SK-N-SH (cell line): ENCODE data around the gene TYK2. TPM values are rescaled to one million over a fixed set of nuclear protein-coding genes. Genes with fewer than 3 reads are reported as not detected.

ENCODE experiments used
- CTCF ChIA-PET: fragments of 300-600, 350-600 bp; formaldehyde crosslinking; extraction: SDS; loops from one replicate; lab custom pipeline; 2021; lab: Yijun Ruan, JAX
- POLR2A ChIA-PET: fragments of 350-600 bp; sonication (Branson Sonifier 250); formaldehyde crosslinking; extraction: SDS; loops from one replicate; lab custom pipeline; 2020; ENCODE audit warnings: antibody characterized with exemption, inconsistent platforms; lab: Yijun Ruan, JAX
- DNase-seq: peaks from one replicate; pipeline ENCODE4 v3.0.0; 2012
- H2AFZ ChIP-seq: fragments of 200-600 bp; sonication (generic); 2 replicates; pipeline ENCODE4 v1.8.1; 2016; ENCODE audit warnings: antibody characterized with exemption, mild to moderate bottlenecking, low read depth
- H3F3A ChIP-seq: fragments of 200-600 bp; sonication (generic); replicated peaks from 2 replicates; pipeline ENCODE3; 2016; ENCODE audit warnings: antibody characterized with exemption, mild to moderate bottlenecking; ENCODE audit not compliant: insufficient read depth
- H3K27ac ChIP-seq, 2 experiments: fragments of 200-500 bp in 1 of 2; fragments of 200-600 bp in 1 of 2; sonication (Bioruptor generic) in 1 of 2; sonication (generic), shearing (Covaris generic) in 1 of 2; 2 replicates each; pipeline versions ENCODE4 v1.5.1 to v1.6.1; 2014 to 2016; ENCODE audit warnings: low read depth in 2 of 2, inconsistent platforms in 1 of 2, low read length in 1 of 2, mild to moderate bottlenecking in 1 of 2, mixed read lengths in 1 of 2
- H3K27me3 ChIP-seq: fragments of 200-600 bp; sonication (generic), shearing (Covaris generic); 2 replicates; pipeline ENCODE4 v1.6.1; 2016; ENCODE audit warnings: mixed run types; ENCODE audit not compliant: insufficient read depth
- H3K36me3 ChIP-seq, 2 experiments: fragments of 200-500 bp in 1 of 2; fragments of 200-600 bp in 1 of 2; sonication (Bioruptor generic) in 1 of 2; sonication (generic) in 1 of 2; replicated peaks in 1 of 2; 2 replicates each; pipeline versions ENCODE3 to v1.5.1; 2014 to 2016; ENCODE audit warnings: low read length in 1 of 2, mild to moderate bottlenecking in 1 of 2; ENCODE audit not compliant: insufficient read depth in 2 of 2, control insufficient read depth in 1 of 2
- H3K4me1 ChIP-seq, 2 experiments: fragments of 200-500 bp in 1 of 2; fragments of 200-600 bp in 1 of 2; sonication (Bioruptor generic) in 1 of 2; sonication (generic), shearing (Covaris generic) in 1 of 2; 2 replicates each; pipeline versions ENCODE4 v1.5.1 to v1.6.1; 2014 to 2016; ENCODE audit warnings: low read depth in 1 of 2, low read length in 1 of 2, mixed run types in 1 of 2; ENCODE audit not compliant: insufficient read depth in 2 of 2, control insufficient read depth in 1 of 2
- H3K4me2 ChIP-seq: fragments of 200-600 bp; sonication (generic), shearing (Covaris generic); 2 replicates; pipeline ENCODE4 v1.6.1; 2017; ENCODE audit warnings: mixed run types
- H3K4me3 ChIP-seq, 2 experiments: fragments of 200-500 bp in 1 of 2; fragments of 200-600 bp in 1 of 2; sonication (Bioruptor generic) in 1 of 2; sonication (generic), shearing (Covaris generic) in 1 of 2; 2 replicates each; pipeline versions ENCODE4 v1.5.1 to v1.8.1; 2014 to 2016; ENCODE audit warnings: low read depth in 2 of 2, inconsistent platforms in 1 of 2, low read length in 1 of 2, mild to moderate bottlenecking in 1 of 2, mixed read lengths in 1 of 2, moderate library complexity in 1 of 2
- H3K79me2 ChIP-seq: fragments of 200-600 bp; sonication (generic); 2 replicates; pipeline ENCODE4 v1.8.1; 2017; ENCODE audit warnings: mild to moderate bottlenecking; ENCODE audit not compliant: insufficient read depth
- H3K9ac ChIP-seq: fragments of 200-600 bp; sonication (generic); 2 replicates; pipeline ENCODE4 v1.6.1; 2017; ENCODE audit warnings: mixed run types
- H3K9me2 ChIP-seq: fragments of 200-600 bp; sonication (generic); 2 replicates; pipeline ENCODE4 v1.6.1; 2017; ENCODE audit warnings: mixed run types
- H3K9me3 ChIP-seq: fragments of 200-600 bp; sonication (generic); 2 replicates; pipeline ENCODE4 v1.6.1; 2017; ENCODE audit warnings: mixed run types, mild to moderate bottlenecking, moderate library complexity
- H4K20me1 ChIP-seq: fragments of 200-600 bp; sonication (generic); 2 replicates; pipeline ENCODE4 v1.6.1; 2017; ENCODE audit warnings: mild to moderate bottlenecking, mixed run types; ENCODE audit not compliant: insufficient read depth
- EP300 ChIP-seq, 2 experiments: IDR thresholded peaks; 2 replicates each; pipeline versions ENCODE4 v1.4.0 to v1.6.1; 2012; ENCODE audit warnings: borderline replicate concordance in 1 of 2, low read depth in 1 of 2, low read length in 1 of 2
- FOSL2 ChIP-seq: IDR thresholded peaks from 2 replicates; pipeline ENCODE4 v1.4.0; 2012; ENCODE audit warnings: low read depth, mild to moderate bottlenecking, moderate library complexity, borderline replicate concordance
- GATA2 ChIP-seq: sonication (generic); formaldehyde crosslinking; IDR thresholded peaks from 2 replicates; pipeline ENCODE4 v1.5.0; 2020; ENCODE audit warnings: mild to moderate bottlenecking, missing genetic modification reagents
- IRF3 ChIP-seq: fragments of 150-350 bp; IDR thresholded peaks from 2 replicates; pipeline ENCODE4 v1.6.1; 2016; ENCODE audit warnings: mild to moderate bottlenecking, low read depth, low read length
- MEF2A ChIP-seq: IDR thresholded peaks from 2 replicates; pipeline ENCODE4 v1.4.0; 2012; ENCODE audit warnings: low read depth, borderline replicate concordance
- NFIC ChIP-seq: IDR thresholded peaks from 2 replicates; pipeline ENCODE4 v1.4.0; 2012; ENCODE audit warnings: borderline replicate concordance
- NRF1 ChIP-seq: IDR thresholded peaks from 2 replicates; pipeline ENCODE4 v1.6.1; 2012; ENCODE audit warnings: low read depth, mild to moderate bottlenecking, low read length
- PBX3 ChIP-seq: IDR thresholded peaks from 2 replicates; pipeline ENCODE4; 2012
- POLR2AphosphoS5 ChIP-seq: IDR thresholded peaks from 2 replicates; pipeline ENCODE4 v1.6.1; 2012; ENCODE audit warnings: low read depth, low read length
- RAD21 ChIP-seq: IDR thresholded peaks from 2 replicates; pipeline ENCODE4 v1.6.1; 2012; ENCODE audit warnings: mild to moderate bottlenecking, low read length
- RCOR1 ChIP-seq: fragments of 150-350 bp; IDR thresholded peaks from 2 replicates; pipeline ENCODE4 v1.6.1; 2017; ENCODE audit warnings: antibody characterized with exemption, low read length
- SIN3A ChIP-seq: IDR thresholded peaks from 2 replicates; pipeline ENCODE4 v1.6.1; 2012; ENCODE audit warnings: low read depth, mild to moderate bottlenecking, low read length, moderate library complexity, borderline replicate concordance
- TEAD4 ChIP-seq: IDR thresholded peaks from 2 replicates; pipeline ENCODE4 v1.4.0; 2012; ENCODE audit warnings: mild to moderate bottlenecking, borderline replicate concordance; ENCODE audit not compliant: insufficient read depth
- USF2 ChIP-seq: fragments of 150-350 bp; IDR thresholded peaks from 2 replicates; pipeline ENCODE4 v1.6.1; 2017; ENCODE audit warnings: antibody characterized with exemption, low read length, low read depth, borderline replicate concordance
- YY1 ChIP-seq: IDR thresholded peaks from 2 replicates; pipeline ENCODE4 v1.4.0; 2012; ENCODE audit warnings: low read depth, mild to moderate bottlenecking
- WGBS: methylation state at CpG from one replicate; pipeline ENCODE4 v1.1.6; 2017; ENCODE audit warnings: low lambda C conversion rate; 5-methylcytosine and 5-hydroxymethylcytosine counted together
- polyA plus RNA-seq, 3 experiments: library from polyadenylated mRNA; depleted of rRNA; stranded (reverse); fragments of >200 nt; gene quantifications; 2 replicates each; pipeline ENCODE4 v1.2.3, GENCODE V29; 2012

Gene TYK2
- polyA plus RNA-seq, 1 of the 3 experiments (the other 2 are of a cell fraction), result 44.6 TPM

GRCh38 chr19:10321874-10322835, 58.2 kb downstream of the TYK2 start:
- peaks cover 13% of the 10 kb centered on the region; the same call in 1 of the 2 replicates for H3K79me2 ChIP-seq
- 94% methylated on average over 15 of the region's 19 CpGs for WGBS
- no peaks in the 10 kb centered on the region for H4K20me1 ChIP-seq
- H3K36me3 ChIP-seq, result peaks cover 11 to 45% of the 10 kb centered on the region in 2 experiments
- no peak overlapping the region for H2AFZ ChIP-seq
- peaks cover 6% of the 10 kb centered on the region for H3F3A ChIP-seq
- H3K4me2 ChIP-seq, result no peak overlapping the region
- POLR2A ChIA-PET, result interaction anchor here (1.4 to 1.5 kb wide), 2 partner anchors 12 kb away, joined by 3 to 4 read pairs; no protein-coding TSS in a partner anchor
- no peaks in the 10 kb centered on the region for H3K27me3 ChIP-seq
- H3K4me3 ChIP-seq, result no peak overlapping the region
- DNase-seq, result peak; percentile 23
- TF ChIP-seq GATA2 (CRISPR knock-in tag) (no peak), EP300 (IDR thresholded peaks at IDR 0.05; ENCODE audit: borderline replicate concordance in 1 of 2, low read depth in 1 of 2, low read length in 1 of 2) (no peak), POLR2AphosphoS5 (no peak), PBX3 (no peak), YY1 (no peak), NRF1 (no peak), RCOR1 (no peak), TEAD4 (no peak), NFIC (no peak)
- H3K9ac ChIP-seq, result no peak overlapping the region
- H3K9me3 ChIP-seq, result no peaks in the 10 kb centered on the region
- CTCF ChIA-PET, result no interaction called here
- no peak overlapping the region for H3K27ac ChIP-seq
- no peaks in the 10 kb centered on the region; a peak in 1 of 4 replicates for H3K4me1 ChIP-seq
- H3K9me2 ChIP-seq, result no peaks in the 10 kb centered on the region

GRCh38 chr19:10321417-10321797, 59.0 kb downstream of the TYK2 start:
- WGBS, result 97% methylated on average over 7 of the region's 11 CpGs
- H4K20me1 ChIP-seq, result no peaks in the 10 kb centered on the region
- no peaks in the 10 kb centered on the region for H3K9me2 ChIP-seq
- peaks cover 9 to 44% of the 10 kb centered on the region in 2 experiments for H3K36me3 ChIP-seq
- DNase-seq, result peak; percentile 22
- no peak overlapping the region for H2AFZ ChIP-seq
- H3K4me1 ChIP-seq, result peaks cover 0 to 6% of the 10 kb centered on the region in 2 experiments; a peak in 1 of 4 replicates
- no peaks in the 10 kb centered on the region for H3K9me3 ChIP-seq
- ChIA-PET POLR2A (interaction anchor here (1.4 kb wide), 1 partner anchor 13 kb away, joined by 4 read pairs; no protein-coding TSS in a partner anchor), CTCF (interaction anchor here (0.7 to 1.5 kb wide), 3 partner anchors 56 to 95 kb away, joined by 3 to 4 read pairs (median 4); no protein-coding TSS in a partner anchor)
- no peak overlapping the region for H3K4me3 ChIP-seq
- H3K79me2 ChIP-seq, result 0 out of 2 replicates have a peak, but pooled peaks cover 7% of the 10 kb centered on the region
- no peak overlapping the region for H3K4me2 ChIP-seq
- no peak overlapping the region for H3K9ac ChIP-seq
- no peaks in the 10 kb centered on the region for H3K27me3 ChIP-seq
- peaks cover 6% of the 10 kb centered on the region for H3F3A ChIP-seq
- H3K27ac ChIP-seq, result no peak overlapping the region
- TF ChIP-seq USF2 (no peak), MEF2A (no peak), TEAD4 (no peak), YY1 (no peak), FOSL2 (no peak), RAD21 (no peak), IRF3 (no peak), SIN3A (no peak)
